Measurements from ENCODE around the gene AKR1D1. TPM values are rescaled to one million over a fixed set of nuclear protein-coding genes. Genes with fewer than 3 reads are reported as not detected.
"Not testable (repeated sequence)": the region's sequence is repeated elsewhere in the genome, so short reads cannot be mapped to it uniquely, and the experiment has no call there.

The AKR1D1 gene, protein sequence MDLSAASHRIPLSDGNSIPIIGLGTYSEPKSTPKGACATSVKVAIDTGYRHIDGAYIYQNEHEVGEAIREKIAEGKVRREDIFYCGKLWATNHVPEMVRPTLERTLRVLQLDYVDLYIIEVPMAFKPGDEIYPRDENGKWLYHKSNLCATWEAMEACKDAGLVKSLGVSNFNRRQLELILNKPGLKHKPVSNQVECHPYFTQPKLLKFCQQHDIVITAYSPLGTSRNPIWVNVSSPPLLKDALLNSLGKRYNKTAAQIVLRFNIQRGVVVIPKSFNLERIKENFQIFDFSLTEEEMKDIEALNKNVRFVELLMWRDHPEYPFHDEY
- not detected for total RNA-seq

DNA sequence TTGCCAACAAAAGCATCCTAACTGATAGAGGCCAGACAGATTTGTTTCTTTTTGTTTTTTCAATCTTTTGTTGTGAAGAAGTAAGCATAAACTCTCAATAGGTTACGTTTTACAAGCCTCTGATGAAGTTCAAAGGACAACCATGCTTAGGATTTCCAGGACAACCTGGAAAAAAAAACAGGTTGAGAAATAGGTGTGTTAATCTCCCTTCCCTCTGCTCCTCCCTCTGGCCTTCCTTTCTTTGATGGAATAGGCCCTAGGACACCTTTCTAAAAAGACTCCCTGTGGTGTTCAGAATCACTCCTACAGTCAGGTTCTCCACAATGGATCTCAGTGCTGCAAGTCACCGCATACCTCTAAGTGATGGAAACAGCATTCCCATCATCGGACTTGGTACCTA lies at the start of gene AKR1D1:
AKR1D1 (plus strand) TSS at position 264 of the 400 bp plus-strand sequence; CDS start at position 324, 60 bp downstream.
- no peak within 1 kb of the TSS for H3K27ac Mint-ChIP-seq
- peaks cover 7% of the 10 kb centered on the region for H3K27me3 Mint-ChIP-seq
- peaks cover 3% of the 10 kb centered on the region for H3K36me3 Mint-ChIP-seq
- DNase-seq, result no peak
- H3K4me1 Mint-ChIP-seq, result no peaks in the 10 kb centered on the region
- peaks cover 7% of the 10 kb centered on the region for H3K9me3 Mint-ChIP-seq
- H3K4me3 Mint-ChIP-seq, result no peak within 1 kb of the TSS

DNA sequence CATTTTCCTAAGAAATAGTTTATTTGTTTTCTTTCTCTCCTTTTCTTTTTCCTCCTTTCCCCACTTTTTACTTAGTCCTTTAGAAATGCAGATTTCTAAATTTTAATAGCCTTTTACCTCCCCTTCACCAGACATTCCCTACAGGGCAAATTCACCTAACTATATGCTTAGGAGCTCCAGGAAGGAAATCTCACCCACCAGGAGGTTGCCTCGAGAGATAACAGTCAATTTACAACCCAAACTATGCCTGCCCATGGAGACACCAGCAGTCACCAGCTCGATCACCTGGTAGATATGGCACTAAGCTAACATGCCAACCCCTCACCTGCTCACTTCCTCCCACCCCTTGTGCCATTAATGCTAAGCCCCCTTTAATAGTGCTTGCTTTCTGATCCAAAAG lies 49.2 kb upstream of the AKR1D1 start:
- H3K4me1 Mint-ChIP-seq, result peaks cover 3% of the 10 kb centered on the region
- H3K27me3 Mint-ChIP-seq, result no peaks in the 10 kb centered on the region
- H3K4me3 Mint-ChIP-seq, result no peak overlapping the region
- H3K9me3 Mint-ChIP-seq, result peaks cover 6% of the 10 kb centered on the region
- H3K36me3 Mint-ChIP-seq, result no peaks in the 10 kb centered on the region
- H3K27ac Mint-ChIP-seq, result no peak overlapping the region
- DNase-seq, result no peak

DNA sequence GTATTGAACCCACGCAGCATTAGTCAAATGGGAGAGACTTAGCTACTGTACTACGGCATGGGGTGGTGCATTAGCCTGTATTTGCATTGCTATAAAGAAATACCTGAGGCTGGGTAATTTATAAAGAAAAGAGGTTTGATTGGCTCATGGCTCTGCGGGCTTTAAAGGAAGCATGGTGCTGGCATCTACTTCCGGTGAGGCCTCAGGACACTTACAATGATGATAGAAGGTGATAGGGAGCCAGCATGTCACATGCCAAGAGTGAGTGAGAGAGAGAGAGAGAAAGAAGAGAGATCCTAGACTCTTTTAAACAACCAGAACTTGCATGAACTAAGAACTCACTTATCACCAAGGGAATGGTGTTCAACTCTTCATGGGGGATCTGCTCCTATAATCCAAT lies 47.1 kb upstream of the AKR1D1 start:
- H3K27ac Mint-ChIP-seq, result no peak overlapping the region
- DNase-seq, result no peak
- no peaks in the 10 kb centered on the region for H3K36me3 Mint-ChIP-seq
- peaks cover 2% of the 10 kb centered on the region for H3K4me1 Mint-ChIP-seq
- H3K4me3 Mint-ChIP-seq, result no peak overlapping the region
- no peaks in the 10 kb centered on the region for H3K27me3 Mint-ChIP-seq
- H3K9me3 Mint-ChIP-seq, result peaks cover 6% of the 10 kb centered on the region

DNA sequence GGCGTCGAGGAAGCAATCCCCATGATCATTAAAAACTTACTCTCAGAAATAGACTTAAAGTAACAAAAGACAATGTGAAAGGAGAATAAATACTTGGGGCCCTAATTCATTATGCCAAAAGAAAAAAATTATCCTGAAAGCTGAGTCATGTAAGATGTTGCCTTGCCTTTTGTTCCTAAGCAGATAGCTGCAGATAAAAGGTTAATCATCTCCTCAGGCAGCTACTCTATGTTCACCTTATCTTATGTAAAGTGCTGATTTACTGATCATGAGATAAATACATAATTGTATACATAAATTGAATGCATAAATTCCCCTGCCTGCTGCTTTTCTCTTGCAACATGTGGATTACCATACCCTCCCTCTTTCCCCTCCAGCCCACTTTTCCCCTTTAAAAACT lies 46.3 kb upstream of the AKR1D1 start:
- H3K27ac Mint-ChIP-seq, result no peak overlapping the region

DNA sequence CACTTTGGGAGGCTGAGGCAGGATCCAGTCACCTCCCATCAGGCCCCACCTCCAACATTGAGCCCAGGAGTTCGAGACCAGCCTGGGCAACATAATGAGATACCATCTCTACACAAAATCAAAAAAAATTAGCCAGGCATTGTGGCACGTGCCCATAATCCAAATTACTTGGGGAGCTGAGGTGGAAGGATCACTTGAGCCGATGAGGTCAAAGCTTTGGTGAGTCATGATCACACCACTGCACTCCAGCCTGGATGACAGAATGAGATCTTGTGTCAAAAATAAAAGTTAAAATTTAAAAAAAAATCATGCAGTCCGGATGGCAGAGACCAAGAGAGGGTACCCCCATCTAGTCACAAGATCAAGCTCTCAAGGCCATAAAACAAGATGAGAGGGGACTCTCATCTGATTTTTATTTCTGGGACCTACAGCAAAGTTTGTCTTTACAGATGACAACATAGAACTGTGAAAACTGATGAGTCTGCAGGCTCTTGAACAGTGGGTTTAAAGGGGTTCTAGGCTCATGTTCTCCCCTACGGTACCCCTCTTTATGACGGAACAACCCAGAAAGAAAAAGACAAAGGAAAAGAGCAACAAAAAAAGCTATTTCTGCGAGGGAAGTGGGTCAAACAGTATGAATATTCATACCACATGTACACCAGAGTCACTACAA lies 45.4 kb upstream of the AKR1D1 start:
- Mint-ChIP-seq H3K4me1 (peaks cover 2% of the 10 kb centered on the region), H3K9me3 (peaks cover 2% of the 10 kb centered on the region), H3K36me3 (peaks cover 2% of the 10 kb centered on the region), H3K27ac (no peak overlapping the region), H3K4me3 (no peak overlapping the region), H3K27me3 (no peaks in the 10 kb centered on the region)
- DNase-seq, result no peak

More for the DNA sequence above, 46.3 kb upstream of the AKR1D1 start:
- Mint-ChIP-seq H3K4me1 (peaks cover 2% of the 10 kb centered on the region), H3K9me3 (peaks cover 6% of the 10 kb centered on the region), H3K36me3 (peaks cover 2% of the 10 kb centered on the region), H3K4me3 (no peak overlapping the region), H3K27me3 (no peaks in the 10 kb centered on the region)
- no peak for DNase-seq

DNA sequence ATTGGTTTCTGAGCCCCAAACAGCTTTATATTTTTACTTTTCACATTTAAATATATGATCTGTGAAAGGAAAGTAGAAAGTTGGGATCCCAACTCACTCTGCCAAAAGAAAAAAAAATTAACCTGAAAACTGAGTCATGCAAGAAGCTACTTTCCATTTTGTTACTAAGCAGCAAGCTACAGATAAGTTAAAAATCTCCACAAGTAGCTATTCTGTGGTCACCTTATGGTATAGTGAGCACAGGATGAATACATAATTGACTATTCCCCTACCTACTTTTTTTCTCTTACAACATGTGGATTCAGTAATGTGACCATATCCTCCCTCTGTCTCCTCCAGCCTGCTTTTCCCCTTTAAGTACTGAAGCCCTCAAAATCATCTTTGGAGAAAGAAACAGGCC lies 44.1 kb upstream of the AKR1D1 start:
- Mint-ChIP-seq H3K4me1 (peaks cover 2% of the 10 kb centered on the region), H3K27ac (no peak overlapping the region), H3K4me3 (no peak overlapping the region), H3K27me3 (peaks cover 6% of the 10 kb centered on the region), H3K9me3 (peaks cover 7% of the 10 kb centered on the region), H3K36me3 (peaks cover 2% of the 10 kb centered on the region)
- DNase-seq, result no peak

DNA sequence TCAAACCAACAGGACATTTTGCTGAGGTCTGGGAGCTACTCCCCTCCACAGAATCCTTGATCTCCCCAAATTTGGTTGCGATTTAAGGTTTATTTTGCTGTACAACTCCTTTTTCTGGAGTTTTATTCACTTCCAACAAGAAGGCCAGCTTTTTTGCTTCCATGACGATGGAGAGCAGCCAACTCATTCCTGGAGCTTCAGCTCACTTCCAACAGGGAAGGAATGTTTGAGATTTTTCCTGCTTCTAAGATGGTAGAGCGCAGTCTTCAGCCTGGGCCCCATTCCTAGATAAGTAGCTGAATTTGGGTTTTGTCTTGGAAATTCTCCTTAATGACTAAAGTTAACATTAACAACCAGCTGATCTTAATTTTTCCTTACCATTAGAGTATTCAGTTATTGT lies 43.5 kb upstream of the AKR1D1 start:
- Mint-ChIP-seq H3K27me3 (peaks cover 6% of the 10 kb centered on the region), H3K4me3 (no peak overlapping the region), H3K36me3 (peaks cover 2% of the 10 kb centered on the region), H3K9me3 (peaks cover 7% of the 10 kb centered on the region), H3K4me1 (peaks cover 2% of the 10 kb centered on the region), H3K27ac (no peak overlapping the region)
- no peak for DNase-seq

DNA sequence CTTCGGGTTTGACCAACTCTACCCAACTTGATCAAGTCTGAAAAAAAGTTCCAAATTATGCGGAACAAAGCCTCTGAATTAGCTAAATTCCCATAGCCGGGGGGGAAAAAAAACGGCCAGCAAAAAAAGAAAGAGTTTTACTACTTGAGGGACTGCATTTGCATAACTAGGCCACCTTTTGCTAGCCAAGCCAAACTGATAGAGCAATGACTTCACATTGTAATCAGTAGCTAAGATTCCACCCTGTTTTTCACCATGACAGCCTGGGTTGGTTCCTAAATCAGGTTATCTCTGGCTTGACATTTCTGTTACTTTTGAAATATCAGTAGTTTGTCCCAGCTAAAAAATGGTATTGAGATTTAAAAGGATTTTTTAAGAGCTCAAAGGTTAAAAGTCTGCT lies 43.0 kb upstream of the AKR1D1 start:
- peaks cover 2% of the 10 kb centered on the region for H3K4me1 Mint-ChIP-seq
- peaks cover 6% of the 10 kb centered on the region for H3K27me3 Mint-ChIP-seq
- H3K27ac Mint-ChIP-seq, result no peak overlapping the region
- H3K9me3 Mint-ChIP-seq, result peaks cover 7% of the 10 kb centered on the region
- no peak for DNase-seq
- no peak overlapping the region for H3K4me3 Mint-ChIP-seq
- peaks cover 2% of the 10 kb centered on the region for H3K36me3 Mint-ChIP-seq

DNA sequence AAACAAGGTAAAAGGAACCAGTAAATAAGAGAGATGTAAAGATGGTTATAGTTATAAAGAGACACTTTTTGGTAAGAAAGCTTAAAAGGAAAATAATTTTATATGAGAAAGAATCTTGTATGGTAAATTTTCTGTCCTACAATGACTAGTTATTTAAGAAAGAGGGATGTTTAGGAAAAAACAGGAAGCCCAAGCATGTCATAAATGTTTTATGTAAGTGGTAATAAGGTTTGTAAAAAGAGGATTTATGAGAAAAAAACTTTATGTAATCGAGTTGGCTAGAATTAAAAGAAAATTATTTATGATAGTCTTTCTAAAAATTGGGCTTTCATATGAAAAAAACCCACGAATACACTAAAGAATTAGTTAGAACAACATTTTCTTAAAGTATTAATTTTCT lies 40.1 kb upstream of the AKR1D1 start:
- no peak overlapping the region for H3K4me3 Mint-ChIP-seq
- peaks cover 2% of the 10 kb centered on the region for H3K4me1 Mint-ChIP-seq
- DNase-seq, result no peak
- H3K27me3 Mint-ChIP-seq, result peaks cover 16% of the 10 kb centered on the region
- H3K9me3 Mint-ChIP-seq, result peaks cover 8% of the 10 kb centered on the region
- H3K27ac Mint-ChIP-seq, result no peak overlapping the region
- peaks cover 3% of the 10 kb centered on the region for H3K36me3 Mint-ChIP-seq

DNA sequence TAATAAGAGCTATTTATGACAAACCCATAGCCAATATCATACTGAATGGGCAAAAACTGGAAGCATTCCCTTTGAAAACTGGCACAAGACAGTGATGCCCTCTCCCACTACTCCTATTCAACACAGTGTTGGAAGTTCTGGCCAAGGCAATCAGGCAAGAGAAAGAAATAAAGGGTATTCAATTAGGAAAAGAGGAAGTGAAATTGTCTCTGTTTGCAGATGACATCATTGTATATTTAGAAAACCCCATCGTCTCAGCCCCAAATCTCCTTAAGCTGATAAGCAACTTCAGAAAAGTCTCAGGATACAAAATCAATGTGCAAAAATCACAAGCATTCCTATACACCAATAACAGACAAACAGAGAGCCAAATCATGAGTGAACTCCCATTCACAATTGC lies 36.2 kb upstream of the AKR1D1 start:
- peaks cover 20% of the 10 kb centered on the region for H3K27me3 Mint-ChIP-seq
- not testable (repeated sequence) for H3K27ac Mint-ChIP-seq, DNase-seq, H3K36me3 Mint-ChIP-seq, H3K4me3 Mint-ChIP-seq, H3K4me1 Mint-ChIP-seq, H3K9me3 Mint-ChIP-seq

DNA sequence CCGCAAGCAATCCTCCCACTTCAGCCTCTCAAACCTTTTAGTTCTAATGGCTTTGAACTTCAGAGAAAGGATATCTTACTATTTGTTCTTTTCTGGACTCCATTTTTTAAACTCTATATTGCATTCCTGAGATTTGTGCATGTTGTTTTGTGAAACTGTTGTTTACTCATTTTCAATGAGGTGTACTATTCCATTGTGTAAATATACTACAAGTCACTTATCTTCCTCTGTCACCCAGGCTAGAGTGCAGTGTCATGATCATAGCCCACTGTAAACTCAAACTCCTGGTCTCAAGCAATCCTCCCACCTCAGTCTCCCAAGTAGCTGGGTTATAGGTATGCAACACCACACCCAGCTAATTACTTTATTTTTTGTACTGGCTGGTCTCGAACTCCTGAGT lies 31.4 kb upstream of the AKR1D1 start:
- Mint-ChIP-seq H3K36me3 (no peaks in the 10 kb centered on the region), H3K27me3 (peaks cover 11% of the 10 kb centered on the region), H3K27ac (no peak overlapping the region), H3K4me1 (no peaks in the 10 kb centered on the region), H3K9me3 (peaks cover 3% of the 10 kb centered on the region), H3K4me3 (no peak overlapping the region)
- DNase-seq, result no peak

DNA sequence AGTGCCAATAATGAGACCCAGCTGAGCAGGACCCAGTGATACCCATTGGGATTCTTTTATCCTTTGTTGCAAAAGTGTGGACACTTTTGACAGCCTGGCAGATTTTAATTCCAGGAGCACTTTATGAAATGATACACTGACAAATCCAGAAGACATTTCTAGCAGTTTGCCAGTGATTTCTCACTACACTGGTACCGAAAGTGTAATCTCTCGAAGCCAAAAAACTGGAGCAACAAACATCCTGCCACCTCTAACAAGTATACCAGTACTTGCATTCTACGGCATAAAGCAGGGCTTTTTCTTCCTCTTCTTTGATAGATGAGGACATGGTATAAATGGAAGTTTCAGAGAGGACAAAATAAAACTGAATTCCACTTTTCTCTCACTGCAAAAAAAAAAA lies 28.4 kb upstream of the AKR1D1 start:
- no peak for DNase-seq
- H3K27me3 Mint-ChIP-seq, result peaks cover 13% of the 10 kb centered on the region
- no peaks in the 10 kb centered on the region for H3K4me1 Mint-ChIP-seq
- peaks cover 2% of the 10 kb centered on the region for H3K9me3 Mint-ChIP-seq
- H3K27ac Mint-ChIP-seq, result no peak overlapping the region
- no peaks in the 10 kb centered on the region for H3K36me3 Mint-ChIP-seq
- no peak overlapping the region for H3K4me3 Mint-ChIP-seq

DNA sequence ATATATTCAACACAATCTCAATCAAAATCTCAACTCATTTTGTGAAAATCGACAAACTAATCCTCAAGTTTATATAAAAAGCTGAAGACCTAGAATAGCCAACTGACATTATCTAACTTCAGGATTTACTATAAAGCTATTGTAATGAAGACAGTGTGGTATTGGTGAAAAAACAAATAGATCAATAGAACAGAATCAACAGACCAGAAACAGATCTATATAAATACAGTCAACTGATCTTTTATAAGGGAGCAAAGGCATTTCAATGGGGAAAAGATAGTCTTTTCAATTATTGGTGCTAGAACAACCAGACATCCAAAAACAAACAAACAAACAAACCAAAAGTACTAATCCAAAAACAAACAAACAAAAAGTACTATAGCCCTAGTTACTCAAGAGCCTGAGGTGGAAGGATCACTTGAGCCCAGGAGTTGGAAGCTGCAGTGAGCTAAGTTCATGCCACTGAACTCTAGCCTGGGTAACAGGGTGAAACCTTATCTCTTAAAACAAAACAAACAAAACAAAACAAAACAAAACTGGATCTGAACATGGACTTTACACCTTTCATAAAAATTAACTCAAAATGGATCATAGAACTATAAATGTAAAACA lies 26.6 kb upstream of the AKR1D1 start:
- H3K4me1 Mint-ChIP-seq, result no peaks in the 10 kb centered on the region
- H3K36me3 Mint-ChIP-seq, result no peaks in the 10 kb centered on the region
- no peak overlapping the region for H3K4me3 Mint-ChIP-seq
- peaks cover 13% of the 10 kb centered on the region for H3K27me3 Mint-ChIP-seq
- peaks cover 2% of the 10 kb centered on the region for H3K9me3 Mint-ChIP-seq
- no peak for DNase-seq
- H3K27ac Mint-ChIP-seq, result no peak overlapping the region

DNA sequence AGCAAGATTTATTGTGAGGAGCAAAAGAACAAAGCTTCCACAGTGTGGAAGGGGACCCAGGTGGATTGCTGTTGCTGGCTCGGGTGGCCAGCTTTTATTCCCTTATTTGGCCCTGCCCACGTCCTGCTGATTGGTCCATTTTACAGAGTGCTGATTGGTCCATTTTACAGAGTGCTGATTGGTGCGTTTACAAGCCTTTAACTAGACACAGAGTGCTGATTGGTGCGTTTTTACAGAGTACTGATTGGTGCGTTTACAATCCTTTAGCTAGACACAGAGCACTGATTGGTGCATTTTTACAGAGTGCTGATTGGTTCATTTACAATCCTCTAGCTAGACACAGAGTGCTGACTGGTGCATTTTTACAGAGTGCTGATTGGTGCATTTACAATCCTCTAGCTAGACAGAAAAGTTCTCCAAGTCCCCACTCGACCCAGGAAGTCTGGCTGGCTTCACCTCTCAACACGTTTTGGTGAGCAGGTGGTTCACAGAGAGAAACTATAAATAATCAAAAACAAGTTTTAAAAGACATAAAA lies 24.5 kb upstream of the AKR1D1 start:
- not testable (repeated sequence) for H3K36me3 Mint-ChIP-seq, H3K9me3 Mint-ChIP-seq, H3K4me1 Mint-ChIP-seq, H3K27ac Mint-ChIP-seq, DNase-seq, H3K27me3 Mint-ChIP-seq, H3K4me3 Mint-ChIP-seq

DNA sequence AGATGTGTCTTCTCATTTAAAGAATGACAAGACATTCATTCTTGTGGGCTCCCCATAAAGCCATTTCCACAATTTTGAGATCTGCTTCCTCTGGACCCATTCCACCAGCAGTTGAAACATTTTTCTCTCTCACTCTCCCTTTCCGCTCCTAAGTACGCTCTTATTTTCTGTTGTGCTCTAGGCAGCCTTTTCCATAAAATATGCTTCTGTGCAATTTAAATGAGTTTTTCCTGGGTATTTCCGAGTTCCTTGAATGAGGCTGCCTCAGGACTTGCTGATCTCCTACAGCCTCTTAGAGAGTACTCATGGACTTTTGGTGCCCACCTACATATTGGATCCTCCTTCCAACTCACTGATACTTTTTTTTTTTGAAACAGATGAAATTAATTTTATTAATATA lies 23.6 kb upstream of the AKR1D1 start:
- no peak for DNase-seq
- H3K27me3 Mint-ChIP-seq, result peaks cover 10% of the 10 kb centered on the region
- H3K36me3 Mint-ChIP-seq, result no peaks in the 10 kb centered on the region
- no peak overlapping the region for H3K27ac Mint-ChIP-seq
- peaks cover 2% of the 10 kb centered on the region for H3K9me3 Mint-ChIP-seq
- no peak overlapping the region for H3K4me3 Mint-ChIP-seq
- H3K4me1 Mint-ChIP-seq, result no peaks in the 10 kb centered on the region
